GM21423 (cell line): Measurements from ENCODE around the gene GLP1R.

Experiments
- ATAC-seq: cut with Tn5 transposase; IDR thresholded peaks from one replicate; pipeline ENCODE4 v1.9.1; 2021; ENCODE audit warnings: mild to moderate bottlenecking, moderate library complexity; ENCODE audit not compliant: unreplicated experiment

Gene GLP1R

DNA sequence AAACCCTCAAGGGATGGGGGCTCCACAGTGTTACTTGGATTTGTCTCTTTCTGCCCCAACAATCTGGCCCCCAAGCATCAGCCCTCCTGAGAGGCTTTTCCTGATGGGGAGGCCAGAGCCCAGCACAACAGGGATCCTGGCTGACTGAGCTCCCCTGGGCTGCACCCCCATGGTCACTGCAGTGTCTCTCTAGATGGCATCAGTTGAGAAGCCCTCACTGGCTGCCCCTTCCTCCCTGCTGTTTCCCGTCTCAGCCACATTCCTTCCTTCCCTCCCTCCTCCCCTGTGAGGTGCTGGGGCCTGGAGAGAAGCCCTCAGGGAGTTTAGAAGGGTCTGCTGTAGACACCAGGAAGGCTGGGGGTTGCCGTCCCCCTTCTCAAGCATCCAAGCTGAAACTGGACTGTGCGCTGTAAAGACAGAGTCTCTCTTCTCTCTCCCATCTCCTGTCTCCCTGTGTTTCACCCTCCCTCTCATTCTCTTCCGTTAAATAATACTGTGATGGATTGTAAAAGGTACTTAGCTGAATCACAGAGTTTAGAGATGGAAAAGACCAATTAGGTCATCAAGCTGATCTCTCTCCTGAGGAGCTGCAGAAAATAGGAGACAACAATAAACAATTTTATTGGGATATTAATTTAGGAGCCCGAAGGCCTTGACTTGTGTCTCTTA, 36.7 kb downstream of the GLP1R start:
- no peak for ATAC-seq

DNA sequence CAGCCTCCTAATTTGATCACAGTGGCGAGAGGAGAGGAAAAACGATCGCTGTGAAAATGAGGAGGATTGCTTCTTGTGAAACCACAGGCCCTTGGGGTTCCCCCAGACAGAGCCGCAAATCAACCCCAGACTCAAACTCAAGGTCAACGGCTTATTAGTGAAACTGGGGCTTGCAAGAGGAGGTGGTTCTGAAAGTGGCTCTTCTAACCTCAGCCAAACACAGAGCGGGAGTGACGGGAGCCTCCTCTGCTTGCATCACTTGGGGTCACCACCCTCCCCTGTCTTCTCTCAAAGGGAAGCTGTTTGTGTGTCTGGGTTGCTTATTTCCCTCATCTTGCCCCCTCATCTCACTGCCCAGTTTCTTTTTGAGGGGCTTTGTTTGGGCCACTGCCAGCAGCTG, 37.7 kb downstream of the GLP1R start:
- ATAC-seq, result no peak

- ATAC-seq, result no peak
These were observed 38.1 kb downstream of the GLP1R start for GRCh38 chr6:39086711-39087110.

GRCh38 chr6:39087197-39087596, 38.6 kb downstream of the GLP1R start:
- no peak for ATAC-seq

DNA sequence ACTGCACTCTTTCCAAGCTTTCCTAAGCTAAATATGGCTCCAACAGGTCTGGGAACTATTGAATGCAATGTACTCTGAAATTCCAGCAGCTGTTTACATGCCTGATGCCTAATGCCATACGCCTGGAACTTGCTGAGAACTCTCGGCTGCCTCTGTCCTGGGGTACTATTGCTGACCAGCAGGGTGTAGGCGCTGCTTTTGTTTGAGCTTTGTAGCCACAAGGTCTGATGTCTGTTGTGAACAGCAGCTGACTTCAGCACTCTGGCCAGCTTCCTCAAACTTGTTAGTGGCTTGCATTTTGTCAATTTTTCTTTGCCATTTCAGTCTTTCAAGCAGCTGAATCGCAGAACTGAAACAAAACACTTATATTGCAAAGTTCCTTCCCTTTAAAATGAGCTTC, 39.8 kb downstream of the GLP1R start:
- ATAC-seq, result no peak

DNA sequence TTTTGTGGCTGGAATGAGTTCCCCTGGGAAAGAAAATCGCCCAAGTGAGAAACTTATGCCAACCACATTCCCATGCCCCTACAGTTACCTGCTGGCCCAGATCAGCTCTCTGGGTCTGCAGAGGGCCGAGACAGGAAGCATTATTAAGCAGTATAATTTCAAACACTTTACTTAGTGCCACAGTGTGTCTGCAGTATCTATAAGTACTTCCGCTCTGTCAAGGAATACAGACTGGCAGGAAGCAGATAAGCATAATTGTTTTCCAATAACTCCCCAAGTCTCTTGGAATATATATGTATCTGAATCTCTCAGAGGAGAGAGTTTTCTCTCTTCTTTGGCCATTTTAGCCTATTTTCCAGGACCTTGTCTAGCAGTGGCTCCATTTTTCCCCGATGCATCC, 41.5 kb downstream of the GLP1R start:
- ATAC-seq, result no peak

GRCh38 chr6:39091220-39091619, 42.6 kb downstream of the GLP1R start:
- no peak for ATAC-seq

DNA sequence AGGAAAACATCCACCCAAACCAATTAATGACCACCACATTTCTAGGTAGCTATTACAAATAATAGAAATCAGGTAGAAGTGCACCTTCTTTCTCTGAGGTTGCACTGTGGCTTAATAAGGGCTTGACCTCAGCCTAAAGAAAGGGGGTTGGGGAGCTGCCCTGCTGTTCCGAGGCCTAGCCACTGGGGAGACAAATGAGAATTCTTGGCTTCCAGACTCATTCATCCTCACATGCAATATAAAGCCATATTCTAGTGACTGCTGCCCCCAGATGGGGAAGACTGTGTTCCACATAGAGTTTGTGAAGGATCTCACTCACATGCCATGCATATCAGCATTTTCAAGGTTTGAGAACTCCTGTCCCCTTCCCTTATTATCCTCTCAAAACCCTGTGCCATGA, 43.5 kb downstream of the GLP1R start:
- no peak for ATAC-seq

- no peak for ATAC-seq
These were observed 44.6 kb downstream of the GLP1R start for GRCh38 chr6:39093149-39093708.

GRCh38 chr6:39095578-39095977, 47.0 kb downstream of the GLP1R start:
- ATAC-seq, result no peak

- no peak for ATAC-seq
These were observed 51.8 kb downstream of the GLP1R start for GRCh38 chr6:39100358-39100757.

GRCh38 chr6:39102071-39102820, 53.7 kb downstream of the GLP1R start:
- ATAC-seq, result peak; percentile 31

GRCh38 chr6:39102821-39103136, 54.2 kb downstream of the GLP1R start:
- ATAC-seq, result peak; percentile 80

DNA sequence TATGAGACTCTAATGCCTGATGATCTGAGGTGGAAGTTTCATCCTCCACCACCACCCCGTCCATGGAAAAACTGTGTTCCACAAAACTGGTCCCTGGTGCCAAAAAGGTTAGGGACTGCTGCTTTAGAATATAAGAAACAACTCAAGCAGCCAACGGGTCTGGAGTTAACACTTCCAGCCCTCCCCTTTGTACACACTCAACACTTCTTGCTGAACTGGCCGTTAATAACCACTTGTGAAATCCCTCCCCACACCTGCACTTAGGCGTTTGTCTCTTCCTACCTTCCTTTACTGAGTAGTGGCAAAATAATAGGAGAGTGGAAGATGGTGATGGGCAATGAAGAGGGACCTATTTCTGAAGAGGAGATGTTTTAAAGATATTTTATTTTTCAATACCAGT, 55.9 kb downstream of the GLP1R start:
- no peak for ATAC-seq

- no peak for ATAC-seq
These were observed 58.5 kb downstream of the GLP1R start for GRCh38 chr6:39107034-39107433.

DNA sequence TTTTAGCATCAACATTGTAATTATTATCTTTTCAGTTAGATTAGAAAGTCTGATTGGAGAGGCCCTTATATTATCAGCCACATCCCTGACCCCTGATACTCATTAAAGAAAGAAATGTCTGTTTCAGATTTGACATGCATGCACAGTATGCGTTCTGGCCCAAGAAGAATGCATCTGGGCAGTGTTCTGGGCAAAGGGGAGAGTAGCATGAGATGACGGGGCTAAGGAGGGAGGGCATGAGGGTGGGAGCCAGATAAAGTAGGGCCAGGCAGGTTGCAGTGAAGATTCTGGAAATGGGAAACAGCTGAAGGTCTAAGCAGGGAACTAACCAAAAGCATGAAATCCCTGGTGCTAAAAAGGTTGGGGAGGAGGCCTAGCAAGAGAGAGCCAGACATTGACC, 59.1 kb downstream of the GLP1R start:
- ATAC-seq, result no peak

DNA sequence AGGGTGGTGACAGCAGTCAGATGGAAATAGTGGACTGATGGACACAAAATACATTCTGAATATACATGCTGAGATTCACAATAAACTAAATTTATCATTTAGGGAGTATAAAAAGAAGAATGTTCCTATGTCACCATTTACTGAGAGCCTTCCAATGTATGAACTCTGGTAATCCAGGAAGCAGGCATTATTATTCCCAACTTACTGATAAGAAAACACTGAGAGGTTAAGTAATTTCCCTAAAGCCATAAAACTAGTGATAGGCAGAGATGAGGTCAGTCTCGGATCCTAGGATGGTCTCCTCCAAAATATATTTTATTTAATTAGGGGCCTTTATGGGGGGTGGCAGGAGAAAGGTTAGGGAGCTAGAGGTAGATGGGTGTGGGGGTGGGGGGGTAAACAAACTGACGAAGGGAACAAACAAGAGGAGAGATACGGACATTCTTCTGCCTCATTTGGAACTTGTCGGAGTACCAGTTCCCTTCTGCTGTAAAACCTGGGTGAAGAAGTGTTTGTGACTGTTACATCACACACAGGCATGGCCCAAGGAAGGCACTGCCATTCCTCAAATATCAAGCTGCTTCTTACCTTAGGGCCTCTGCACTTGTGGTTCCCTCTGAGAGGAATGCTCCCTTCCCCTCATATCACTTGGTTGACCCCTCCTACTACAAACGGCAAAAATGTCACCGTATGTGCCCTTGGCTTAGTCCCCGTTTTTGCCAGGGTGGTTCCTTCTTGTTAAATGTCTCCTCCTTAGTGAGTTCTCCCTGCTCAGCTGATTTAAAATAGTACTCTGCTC, 59.7 kb downstream of the GLP1R start:
- ATAC-seq, result no peak

DNA sequence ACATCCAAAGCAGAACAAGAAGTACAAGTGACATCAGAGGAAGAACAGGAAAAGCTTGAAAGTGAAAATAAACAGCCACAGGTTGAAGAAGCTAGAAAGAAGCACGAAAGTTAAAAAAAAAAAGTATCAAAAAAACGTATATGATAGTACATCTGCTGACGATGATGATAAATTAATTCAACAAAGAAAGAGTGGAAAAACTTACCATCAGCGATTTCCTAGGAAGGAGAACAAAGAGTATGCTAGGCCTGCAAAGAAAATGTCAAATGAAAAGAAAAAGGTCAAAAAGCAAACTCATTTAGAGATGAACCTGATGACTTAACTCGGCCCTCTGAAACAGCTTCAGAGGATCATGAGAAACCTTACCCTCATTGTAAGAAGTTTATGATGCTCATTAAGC, 62.7 kb downstream of the GLP1R start:
- no peak for ATAC-seq

DNA sequence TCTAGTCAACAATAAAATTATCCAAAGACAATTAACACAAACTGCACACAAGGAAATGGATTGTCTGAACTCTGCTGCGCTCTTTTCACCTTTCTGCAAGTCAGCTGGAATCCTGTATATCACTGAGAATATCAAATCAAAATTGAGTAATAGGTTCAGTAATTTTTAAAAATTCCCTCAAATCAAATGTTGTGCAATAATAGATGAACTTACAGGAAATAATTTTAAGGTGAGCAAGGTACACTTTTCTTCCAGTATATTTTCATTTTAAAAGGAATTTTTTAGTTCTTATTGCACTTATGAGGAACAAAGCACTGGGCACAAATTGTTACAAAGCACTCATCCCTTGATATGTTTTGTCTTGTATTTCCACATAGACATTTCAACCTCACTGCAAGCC, 65.2 kb downstream of the GLP1R start:
- no peak for ATAC-seq

DNA sequence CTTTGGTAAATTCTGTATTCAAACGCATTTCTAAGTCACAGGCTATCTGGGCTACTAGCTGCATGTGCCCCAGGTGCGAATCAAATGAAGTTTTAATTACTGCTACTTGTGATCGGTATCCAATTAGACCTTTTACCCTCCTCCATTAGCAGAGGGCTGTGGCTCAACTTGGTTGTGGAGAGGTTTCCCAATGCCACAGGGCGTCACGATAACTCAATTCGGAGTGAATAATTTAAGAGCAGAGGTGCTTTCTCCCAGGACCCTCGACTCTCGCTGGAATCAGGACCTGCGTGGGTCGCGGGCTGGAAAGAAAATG, 65.8 kb downstream of the GLP1R start:
- peak; percentile 10 for ATAC-seq

DNA sequence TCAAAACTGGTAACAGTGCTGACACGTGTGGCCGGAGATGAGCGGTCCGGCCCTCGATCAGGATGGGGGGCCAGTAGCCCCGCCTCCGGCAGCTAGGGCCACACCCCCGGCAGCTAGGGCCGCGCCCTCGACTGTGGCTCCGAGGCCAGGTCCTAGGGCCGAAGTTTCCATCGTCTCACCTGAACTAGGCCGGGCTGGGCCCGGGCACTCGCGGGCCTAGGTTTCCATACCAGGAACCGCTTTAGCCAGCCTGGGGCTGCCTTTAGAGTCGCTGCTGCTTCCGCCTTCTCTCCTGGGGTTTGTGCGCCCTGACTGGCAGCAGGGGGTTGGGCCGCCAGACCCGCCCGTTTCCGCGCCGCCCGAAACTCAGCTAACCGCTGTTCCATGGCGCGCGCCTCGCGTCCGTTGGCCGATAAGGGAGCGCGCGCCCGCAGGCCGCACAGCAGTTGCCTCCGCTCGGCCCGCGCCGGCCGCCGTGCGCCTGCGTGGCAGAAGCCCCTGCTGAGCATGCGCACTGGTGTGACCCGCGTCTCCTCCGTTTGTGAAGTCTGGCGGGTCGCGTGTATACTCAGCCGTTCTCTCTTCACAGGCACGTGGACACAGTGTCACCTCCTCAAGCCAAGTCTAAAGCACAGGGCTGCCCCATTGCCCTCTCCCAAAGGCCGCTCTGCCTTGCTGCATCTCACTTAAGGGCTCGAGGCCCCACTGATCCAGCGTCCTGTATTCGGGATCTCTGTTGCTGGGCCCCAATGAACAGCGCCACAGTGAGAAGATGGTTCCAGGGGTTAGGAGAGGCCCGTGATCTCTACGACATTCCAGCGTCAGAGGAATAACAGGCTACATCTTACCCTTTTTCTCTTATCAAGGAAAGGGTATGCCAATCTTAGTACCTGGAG, 66.4 kb downstream of the GLP1R start, which contains the start of gene SAYSD1:
SAYSD1 (minus strand) TSS at position 483 of the 896 bp plus-strand sequence; CDS start at position 386, 97 bp downstream.
- ATAC-seq, result peak; percentile 92
